ENCODE measurements around the gene AMACR. TPM values are rescaled to one million over a fixed set of nuclear protein-coding genes. Genes with fewer than 3 reads are reported as not detected.

AMACR gene
- total RNA-seq, 1 donor, result 19.1 TPM

DNA sequence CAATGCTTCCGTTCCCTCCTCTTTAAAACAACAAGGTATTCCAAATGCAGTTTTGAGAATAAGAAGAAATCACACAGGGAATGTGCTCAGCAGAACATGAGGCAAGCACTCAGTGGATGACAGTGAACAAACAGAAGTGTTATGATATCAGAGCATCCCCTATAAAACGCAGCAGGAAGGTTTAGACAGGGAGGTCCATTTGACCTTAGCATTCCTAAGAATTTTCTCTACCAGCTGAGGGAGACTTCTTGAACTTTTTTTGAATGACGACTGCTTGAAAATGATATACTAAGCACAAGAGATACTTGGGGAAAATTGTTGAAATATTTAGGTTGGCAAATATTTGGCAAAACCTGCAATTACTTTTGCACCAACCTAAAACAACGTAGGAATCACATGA lies 3.9 kb downstream of the AMACR start:
- DNase-seq (ENCODE audit: low read depth), result no peak
- TF ChIP-seq CTCF (IDR thresholded peaks at IDR 0.05; ENCODE audit: insufficient read depth, low read length), result no peak
- H3K4me3 ChIP-seq (ENCODE audit: low read depth, low read length), result no peak overlapping the region

GRCh38 chr5:34002629-34003328 lies 5.1 kb downstream of the AMACR start:
- no peak for TF ChIP-seq CTCF (IDR thresholded peaks at IDR 0.05; ENCODE audit: insufficient read depth, low read length)
- DNase-seq (ENCODE audit: low read depth), result no peak

DNA sequence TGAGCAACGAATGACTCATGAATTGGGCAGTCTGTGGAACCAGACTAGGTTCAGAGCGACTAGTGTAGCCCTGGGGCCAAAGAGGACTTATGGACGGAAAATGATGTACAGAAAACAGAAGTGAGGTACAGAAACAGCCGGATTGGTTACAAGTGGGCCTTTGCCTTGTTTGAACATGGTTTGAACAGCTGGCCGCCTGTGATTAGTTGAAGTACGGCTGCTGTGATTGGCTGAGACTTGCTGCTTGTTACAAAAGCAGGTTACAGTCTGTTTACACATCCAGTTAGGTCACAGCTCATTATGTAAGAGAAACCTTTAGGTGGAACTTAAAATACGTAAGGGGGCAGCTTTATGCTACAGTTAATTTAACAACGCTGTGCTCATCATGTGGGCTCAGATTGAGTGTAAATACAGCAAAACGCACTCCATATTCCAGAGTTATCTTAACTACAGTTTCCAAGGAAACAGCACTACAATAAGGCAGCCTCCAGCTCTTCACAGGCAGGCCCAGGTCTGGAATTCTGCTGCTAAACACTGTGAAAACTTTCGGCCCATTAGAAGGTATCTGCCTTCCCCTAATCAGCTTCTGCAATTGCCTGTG lies 6.5 kb downstream of the AMACR start:
- no peak overlapping the region for H3K4me3 ChIP-seq (ENCODE audit: low read depth, low read length)
- peak; percentile 59 for DNase-seq (ENCODE audit: low read depth)
- TF ChIP-seq CTCF (IDR thresholded peaks at IDR 0.05; ENCODE audit: insufficient read depth, low read length), result no peak

More at GRCh38 chr5:34002629-34003328, 5.1 kb downstream of the AMACR start:
- no peak overlapping the region for H3K4me3 ChIP-seq (ENCODE audit: low read depth, low read length)

DNA sequence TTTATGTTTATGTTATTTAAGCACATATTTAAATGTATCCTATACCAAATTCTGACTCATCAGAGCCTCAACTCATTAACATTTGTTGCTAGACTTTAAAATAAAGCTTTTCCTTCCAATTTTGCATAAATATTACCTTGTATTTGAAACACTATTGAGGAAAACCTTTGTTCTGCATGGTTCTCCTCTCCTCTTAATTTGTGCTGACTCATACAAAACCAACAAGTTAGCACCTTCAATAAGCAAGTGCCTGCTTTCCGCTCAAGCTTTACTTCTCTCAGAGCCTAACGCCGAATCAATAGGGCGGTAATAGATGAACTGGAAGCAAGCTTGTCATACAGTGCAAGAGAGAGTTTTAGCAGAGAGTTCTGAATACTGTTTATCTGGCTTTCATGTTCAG lies 7.9 kb downstream of the AMACR start:
- H3K4me3 ChIP-seq (ENCODE audit: low read depth, low read length), result no peak overlapping the region
- TF ChIP-seq CTCF (IDR thresholded peaks at IDR 0.05; ENCODE audit: insufficient read depth, low read length), result no peak

GRCh38 chr5:33997331-33997983 lies 10.4 kb downstream of the AMACR start:
- DNase-seq (ENCODE audit: low read depth), result peak; percentile 94
- TF ChIP-seq CTCF (IDR thresholded peaks at IDR 0.05; ENCODE audit: insufficient read depth, low read length), result peak; percentile 76
- no peak overlapping the region for H3K4me3 ChIP-seq (ENCODE audit: low read depth, low read length)

More for the DNA sequence above, 7.9 kb downstream of the AMACR start:
- DNase-seq (ENCODE audit: low read depth), result no peak

DNA sequence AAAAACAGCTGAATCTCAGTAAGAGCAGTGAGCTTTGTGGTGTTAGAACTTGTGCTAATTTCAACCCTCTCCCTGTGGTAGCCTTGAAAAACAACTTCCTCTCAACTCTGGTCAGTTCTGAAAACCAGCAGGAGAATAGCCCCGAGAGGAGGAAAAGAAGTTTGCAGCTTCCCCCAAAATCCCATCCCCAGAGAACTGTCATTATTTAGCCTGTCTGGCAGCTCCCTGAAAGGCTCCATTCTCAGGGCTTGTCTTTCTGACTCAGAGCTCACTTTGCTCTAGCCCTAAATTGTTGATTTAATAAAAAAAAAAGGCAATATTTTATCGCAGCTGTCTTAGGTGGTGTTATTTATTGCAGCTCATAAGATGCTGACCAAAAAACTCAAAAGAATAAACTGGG lies 12.0 kb downstream of the AMACR start:
- no peak for TF ChIP-seq CTCF (IDR thresholded peaks at IDR 0.05; ENCODE audit: insufficient read depth, low read length)
- H3K4me3 ChIP-seq (ENCODE audit: low read depth, low read length), result no peak overlapping the region
- peak; percentile 28 for DNase-seq (ENCODE audit: low read depth)

Data from fibroblast of the aortic adventitia (primary cell).